SHP77 treated with DMSO at 0.1 percent for 48 hours (cell line): ENCODE measurements around the gene COPS7A.

ENCODE experiments used
- DNase-seq: peaks from one replicate; lab custom pipeline; 2025; lab: John Stamatoyannopoulos, UW

The COPS7A gene

GRCh38 chr12:6751767-6752166 lies 27.9 kb downstream of the COPS7A start:
- no peak for DNase-seq

DNA sequence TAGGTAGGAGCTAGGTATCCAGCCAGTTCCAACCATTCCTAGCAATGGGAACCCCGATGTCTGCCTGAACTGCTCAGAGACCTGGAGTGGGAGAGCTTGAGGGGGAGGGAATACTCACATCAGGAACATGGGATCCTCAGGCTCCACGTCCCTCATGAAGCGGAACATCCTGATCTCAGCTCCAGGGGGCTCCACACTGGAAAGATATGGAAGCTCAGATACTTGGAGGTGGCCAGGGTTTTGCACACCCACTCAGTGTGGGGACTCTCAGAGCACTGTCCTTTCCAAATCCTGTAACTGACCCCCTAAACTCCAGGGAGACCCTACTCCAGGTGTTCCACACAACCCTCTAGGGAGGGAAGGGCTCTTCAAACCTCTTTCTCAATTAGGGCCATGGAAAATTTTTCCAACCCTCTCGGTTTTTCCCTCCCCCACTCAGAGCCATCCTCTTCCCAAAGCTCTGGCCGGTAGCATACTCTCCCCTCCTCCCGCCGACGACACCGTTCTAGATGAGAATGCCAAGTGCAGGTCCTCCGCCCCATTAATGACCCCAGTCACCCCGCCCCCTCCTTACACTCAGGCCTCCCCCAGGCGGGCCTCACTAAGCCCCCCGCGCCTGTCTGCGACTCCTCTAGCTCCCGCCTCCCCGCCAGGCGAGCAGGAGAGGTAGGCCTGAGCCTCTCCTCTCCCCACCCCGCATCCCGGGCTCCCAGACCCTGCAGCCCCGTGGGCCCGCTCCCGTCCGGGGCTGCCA lies 28.5 kb downstream of the COPS7A start:
- DNase-seq, result no peak

GRCh38 chr12:6752921-6753771 lies 29.3 kb downstream of the COPS7A start, which contains the start of gene MLF2:
MLF2 (minus strand) TSS chr12:6753141; CDS start chr12:6752334, 807 bp downstream.
- peak; percentile 60 for DNase-seq

DNA sequence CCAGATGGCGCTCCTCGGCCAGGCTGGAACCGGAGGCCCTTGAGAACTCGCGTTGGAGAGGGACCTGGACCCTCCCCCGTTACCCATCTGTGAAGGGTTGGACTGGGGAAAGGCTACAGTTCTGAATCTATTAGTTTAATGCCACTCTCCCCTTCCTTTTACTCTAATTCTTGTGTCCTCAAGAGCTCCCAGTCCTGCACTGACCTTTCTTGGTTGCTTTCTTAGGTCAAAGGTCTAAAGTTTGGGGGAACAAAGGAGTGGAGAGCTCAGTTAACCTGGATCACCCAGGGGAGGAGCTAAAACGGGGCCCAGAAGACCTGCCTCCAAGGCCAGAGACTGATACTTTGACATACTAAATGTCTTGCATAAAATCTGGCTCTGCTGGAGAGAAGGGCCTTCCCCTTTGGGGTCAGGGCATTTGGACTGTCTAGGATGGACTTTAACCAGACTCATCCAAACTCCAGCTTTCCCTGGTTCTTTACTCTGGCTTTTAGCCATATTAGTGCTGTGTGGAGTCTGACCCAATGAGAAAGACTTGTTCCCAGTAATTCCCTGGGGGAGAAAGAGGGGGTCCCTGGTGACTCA lies 30.0 kb downstream of the COPS7A start:
- DNase-seq, result no peak

GRCh38 chr12:6754411-6754810 lies 30.6 kb downstream of the COPS7A start:
- no peak for DNase-seq

- DNase-seq, result no peak
Observed at GRCh38 chr12:6757028-6757690, 33.3 kb downstream of the COPS7A start.

GRCh38 chr12:6758506-6759095 lies 34.8 kb downstream of the COPS7A start:
- no peak for DNase-seq

- DNase-seq, result no peak
Observed at GRCh38 chr12:6759741-6760140, 35.9 kb downstream of the COPS7A start.

DNA sequence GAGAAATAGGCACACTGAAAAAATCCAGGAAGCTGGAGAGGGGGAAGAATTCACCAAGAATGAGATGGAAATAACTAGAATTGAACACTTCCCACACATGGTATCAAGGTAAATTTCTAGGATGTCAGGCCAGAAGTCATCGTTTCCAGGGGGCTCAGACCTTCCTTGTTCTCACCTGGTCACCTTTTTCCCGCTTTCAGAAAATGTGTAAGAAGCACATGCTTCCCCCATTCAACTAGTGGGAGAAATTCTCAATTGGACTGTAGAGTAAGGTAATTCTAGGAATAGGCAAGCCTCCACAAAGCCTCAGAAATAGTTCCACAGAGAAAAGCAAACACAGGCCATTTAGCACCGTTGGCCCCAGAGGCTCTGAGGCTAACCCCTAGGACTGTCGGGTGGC lies 39.5 kb downstream of the COPS7A start:
- no peak for DNase-seq

DNA sequence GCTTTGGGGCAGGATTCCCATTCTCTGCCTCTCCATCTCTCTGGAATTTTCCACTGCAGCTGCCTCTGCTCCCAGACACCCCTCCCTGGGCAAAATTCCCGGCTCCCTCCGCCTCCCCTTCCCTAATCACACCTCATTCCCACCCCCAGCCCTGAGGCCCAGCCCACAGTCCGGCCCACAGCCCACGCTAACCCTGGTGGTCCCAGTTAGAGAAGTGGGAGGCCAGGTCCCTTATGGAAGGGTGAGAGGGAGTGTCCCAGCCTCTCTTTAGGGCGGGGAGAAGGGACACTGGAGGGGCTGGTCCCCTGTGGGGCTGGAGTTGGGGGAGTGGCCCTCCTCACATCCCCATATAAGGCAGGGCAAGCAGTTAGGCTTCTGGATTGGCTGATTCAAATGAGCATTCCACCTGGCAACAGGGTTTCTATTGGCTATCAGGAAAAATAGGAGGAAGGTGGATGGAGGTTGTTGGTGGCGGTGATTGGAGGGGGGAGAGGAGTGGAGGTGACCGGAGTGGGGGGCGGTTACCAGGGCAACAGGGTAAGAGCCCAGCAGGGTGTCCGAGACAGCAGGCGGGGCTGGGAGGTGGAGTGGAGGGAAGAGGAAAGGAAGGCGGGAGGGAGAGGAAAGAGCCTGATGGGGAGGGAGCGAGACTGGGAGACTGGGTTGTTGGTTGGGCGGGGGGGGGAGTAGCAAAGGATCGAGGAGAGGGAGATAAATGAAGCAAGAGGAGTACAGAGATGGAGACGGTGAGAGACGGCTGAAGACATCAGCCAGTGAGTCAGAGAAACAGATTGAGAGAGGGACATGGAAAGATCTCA lies 40.4 kb downstream of the COPS7A start:
- peak; percentile 92 for DNase-seq

GRCh38 chr12:6765048-6765633 lies 41.3 kb downstream of the COPS7A start:
- DNase-seq, result no peak

- DNase-seq, result peak; percentile 40
Observed at GRCh38 chr12:6765634-6766581, 42.1 kb downstream of the COPS7A start, which contains the start of gene PTMS. PTMS (plus strand) TSS chr12:6766363; CDS start chr12:6766706, 343 bp downstream.

DNA sequence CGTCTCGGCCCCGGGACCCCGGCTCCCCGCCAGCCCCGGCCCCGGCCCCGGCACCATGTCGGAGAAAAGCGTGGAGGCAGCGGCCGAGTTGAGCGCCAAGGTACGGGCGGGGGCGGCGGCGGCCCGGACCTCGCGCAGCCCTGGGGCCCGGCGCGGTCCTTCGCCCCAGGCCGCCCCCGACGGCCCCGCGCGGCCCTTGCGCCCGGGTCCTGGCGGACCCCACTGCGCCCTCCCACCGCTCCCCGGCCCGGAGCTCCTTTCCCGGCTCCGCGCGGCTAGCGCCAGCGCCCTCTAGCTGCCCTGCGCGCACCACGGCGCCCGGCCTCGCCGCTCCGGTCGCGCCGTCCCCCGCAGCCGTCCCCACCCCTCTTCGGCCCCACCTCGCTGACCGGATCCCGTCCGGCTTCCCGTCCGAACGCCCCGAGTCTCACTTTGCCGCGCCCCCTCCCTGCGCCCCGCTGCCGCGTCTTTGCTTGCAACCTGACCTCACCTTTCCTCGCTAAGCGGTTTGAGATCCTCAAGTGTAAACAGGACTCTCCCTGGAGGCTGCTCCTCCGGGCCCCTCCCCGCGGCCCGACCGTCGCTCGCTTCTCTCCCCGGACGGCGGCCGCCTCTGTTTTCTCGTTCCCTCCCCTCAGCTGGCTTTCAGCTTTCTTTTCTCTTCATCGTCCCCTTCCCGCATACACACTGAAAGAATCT lies 43.0 kb downstream of the COPS7A start:
- DNase-seq, result no peak

DNA sequence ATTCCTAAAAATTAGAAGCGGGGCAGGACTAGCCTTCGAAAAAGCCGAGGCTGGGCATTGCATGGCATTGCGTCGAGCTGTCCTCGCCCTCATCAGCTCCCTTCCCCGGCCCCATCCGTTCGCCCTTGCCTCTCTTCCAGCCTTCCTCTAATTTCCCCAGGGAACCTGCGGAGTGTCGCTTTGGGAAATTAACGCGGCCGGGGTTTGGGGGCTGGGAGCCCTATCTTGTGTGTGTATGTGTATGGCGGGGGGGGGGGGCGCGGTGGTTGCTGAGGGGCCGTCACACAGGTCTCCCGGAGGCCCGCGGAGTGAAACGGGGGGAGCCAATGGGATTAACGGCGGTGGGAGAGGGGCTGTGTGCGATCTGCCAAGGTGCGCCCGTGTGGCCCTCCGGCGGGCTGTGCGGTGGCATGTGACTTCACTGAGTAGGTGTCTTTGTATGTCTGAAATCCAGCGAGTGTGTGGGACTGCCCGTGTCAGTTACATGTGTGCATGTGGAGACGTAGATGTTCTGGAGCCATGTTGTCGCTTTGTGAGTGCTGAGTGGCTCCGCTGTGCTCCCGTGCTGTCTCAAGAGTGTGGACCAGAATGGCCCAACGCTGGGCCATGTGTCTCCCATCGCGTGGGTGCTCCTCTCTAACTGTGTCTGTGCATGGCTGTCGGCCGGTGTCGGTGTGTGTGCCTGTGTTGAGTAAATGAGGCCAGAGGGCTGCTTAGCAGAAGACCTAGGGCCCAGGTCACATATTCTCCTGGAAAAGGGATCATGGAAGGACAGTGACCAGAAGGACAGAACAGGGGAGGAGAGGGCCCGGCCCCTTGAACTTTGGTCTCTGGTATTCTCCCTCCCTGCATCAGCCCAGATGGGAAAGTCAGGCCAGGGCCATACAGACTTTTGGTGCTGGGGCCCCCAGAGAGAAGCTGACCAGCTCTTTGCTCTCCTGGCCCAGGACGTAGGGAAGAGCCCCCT lies 43.8 kb downstream of the COPS7A start:
- DNase-seq, result no peak

DNA sequence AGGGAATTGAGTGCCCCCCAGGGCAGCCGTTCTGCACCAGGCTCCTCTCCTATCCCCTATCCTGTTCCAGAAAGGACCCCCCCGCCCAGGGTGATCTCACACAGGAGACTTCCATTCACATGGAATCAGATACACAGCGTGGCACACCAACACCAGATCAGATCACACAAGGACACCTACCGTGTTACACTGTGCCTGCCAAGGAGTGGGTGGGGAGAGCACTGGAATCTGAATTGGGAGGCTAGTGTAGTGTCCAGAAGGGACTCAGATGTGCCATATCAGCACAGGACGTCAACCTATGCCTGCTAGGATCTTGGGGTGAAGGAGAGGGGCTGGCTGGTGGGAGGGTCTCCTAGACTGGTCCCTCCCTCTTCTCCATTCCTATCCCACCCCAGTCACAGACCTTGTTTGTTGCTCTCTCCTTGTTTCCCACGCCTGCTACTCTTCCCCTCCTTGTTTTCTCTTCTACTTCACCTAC lies 44.6 kb downstream of the COPS7A start:
- no peak for DNase-seq

DNA sequence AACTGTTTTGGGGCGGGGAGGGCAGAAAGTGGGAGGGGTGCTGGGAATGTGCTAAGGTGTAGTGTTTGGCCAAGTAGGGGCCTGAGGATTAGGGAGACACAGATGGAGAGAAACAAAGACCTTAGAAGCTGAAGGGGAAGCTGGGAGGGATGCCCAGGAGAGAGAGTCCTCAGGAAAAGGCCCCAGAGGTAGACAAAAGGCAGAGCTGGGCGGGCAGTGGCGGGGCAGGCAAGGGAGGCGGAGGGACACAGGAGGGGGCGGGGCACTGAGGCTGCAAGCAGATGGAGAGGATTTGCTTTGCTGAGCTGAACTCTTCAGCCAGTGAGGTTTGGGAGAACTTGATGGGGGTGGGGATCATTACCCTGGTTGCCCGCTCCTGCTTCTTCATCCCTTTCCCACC lies 45.1 kb downstream of the COPS7A start:
- DNase-seq, result no peak

GRCh38 chr12:6769666-6770065 lies 45.8 kb downstream of the COPS7A start:
- DNase-seq, result no peak
